GM19351 (cell line): Measurements from ENCODE around the gene CNTN5.

Source experiments
- ATAC-seq: cut with Tn5 transposase; IDR thresholded peaks from one replicate; pipeline ENCODE4 v1.9.1; 2021; ENCODE audit warnings: mild to moderate bottlenecking, moderate library complexity; ENCODE audit not compliant: unreplicated experiment

Gene CNTN5

DNA sequence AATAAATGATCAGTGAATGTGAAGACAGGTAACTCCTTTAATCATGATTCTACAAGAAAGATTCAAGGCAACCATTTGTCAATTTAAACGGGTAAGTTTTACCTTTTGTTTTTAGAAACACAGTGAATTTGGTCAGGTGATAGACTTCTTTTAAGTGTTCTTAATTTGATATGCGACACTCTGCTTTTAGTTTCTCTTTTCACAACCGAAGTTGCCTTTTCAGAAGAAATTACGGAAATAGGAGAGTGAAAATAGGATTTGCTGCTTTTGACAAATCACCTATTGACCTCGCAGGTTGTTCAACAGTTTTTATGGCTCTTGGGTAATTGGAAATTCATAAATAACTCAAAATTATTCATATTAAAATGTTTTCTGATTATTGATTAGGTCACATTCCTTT is 142.1 kb downstream of the CNTN5 start:
- no peak for ATAC-seq

DNA sequence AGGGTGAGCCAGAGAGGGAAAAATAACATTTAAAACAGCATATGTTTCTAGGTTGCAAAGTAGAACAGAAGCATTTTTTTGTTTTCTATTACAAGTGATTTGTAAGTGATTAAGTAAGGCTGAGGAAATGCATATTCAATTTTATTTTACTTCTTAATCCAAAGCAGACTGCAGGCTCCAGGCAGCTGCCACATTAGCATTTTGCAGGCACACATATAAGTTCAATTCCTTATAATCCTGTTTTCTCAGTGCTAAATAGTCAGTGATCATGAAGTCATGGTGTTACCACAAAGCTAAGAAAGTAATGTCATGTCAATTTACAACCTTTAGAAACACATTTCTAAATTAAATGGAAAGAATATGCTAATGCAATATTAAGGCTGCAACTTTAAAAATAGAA is 149.8 kb downstream of the CNTN5 start:
- no peak for ATAC-seq

DNA sequence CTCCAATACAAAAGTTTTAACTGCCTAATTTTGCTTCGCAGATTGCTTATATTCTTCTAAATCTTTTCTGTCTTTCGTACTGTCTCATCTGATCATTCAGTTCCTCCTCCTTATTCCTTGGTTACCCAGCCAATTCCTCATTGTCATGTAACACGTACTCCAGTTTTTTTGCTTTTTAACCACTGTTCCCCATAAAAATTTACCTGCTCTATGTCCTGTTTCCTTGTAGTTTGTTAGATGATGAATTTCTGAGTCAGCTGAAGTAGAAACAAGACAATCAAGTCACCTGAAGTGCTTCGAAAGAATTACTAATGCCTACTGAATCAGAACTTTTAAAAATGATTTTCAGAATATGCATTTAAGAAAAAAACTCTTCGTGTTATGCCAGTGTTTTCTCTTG is 150.6 kb downstream of the CNTN5 start:
- no peak for ATAC-seq

DNA sequence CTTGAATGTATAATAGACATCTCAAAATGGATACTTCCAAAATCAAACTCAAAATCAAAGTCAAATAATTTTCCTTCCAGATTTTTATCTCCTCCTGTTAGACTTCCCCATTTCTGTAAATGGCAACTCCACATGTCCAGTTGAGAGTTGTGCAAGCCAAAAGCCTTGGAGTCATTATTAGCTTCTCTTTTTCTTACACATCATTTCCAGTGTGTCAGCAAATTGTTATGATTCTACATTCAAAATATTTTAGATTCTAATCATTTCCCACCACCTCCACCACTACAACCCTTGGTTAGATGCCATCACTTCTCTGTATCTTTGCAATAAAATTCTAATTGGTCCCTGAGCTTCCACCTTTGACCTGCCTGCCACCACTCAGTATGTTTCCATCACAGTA is 155.7 kb downstream of the CNTN5 start:
- no peak for ATAC-seq

DNA sequence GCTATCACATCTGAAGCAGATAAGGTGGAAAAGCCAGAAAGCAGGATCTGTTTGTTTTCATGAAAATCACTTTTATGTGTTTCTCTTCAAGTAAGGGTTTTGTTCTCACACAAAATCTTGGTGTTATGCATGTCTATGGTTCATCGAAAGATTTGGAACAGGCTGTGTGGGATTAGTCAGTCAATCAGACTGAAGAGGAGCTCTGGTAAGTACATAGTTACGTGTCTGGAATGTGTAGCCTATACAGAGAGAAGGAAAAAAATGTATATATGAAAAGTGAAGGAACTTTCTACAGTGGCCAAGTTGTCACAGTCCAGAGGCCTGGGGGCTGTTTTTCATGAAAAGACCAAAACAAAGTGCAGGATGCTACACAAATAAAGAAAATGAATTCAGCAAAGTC is 156.7 kb downstream of the CNTN5 start:
- no peak for ATAC-seq

GRCh38 chr11:99184146-99184545 is 163.4 kb downstream of the CNTN5 start:
- ATAC-seq: no peak

GRCh38 chr11:99188221-99188620 is 167.5 kb downstream of the CNTN5 start:
- no peak for ATAC-seq

DNA sequence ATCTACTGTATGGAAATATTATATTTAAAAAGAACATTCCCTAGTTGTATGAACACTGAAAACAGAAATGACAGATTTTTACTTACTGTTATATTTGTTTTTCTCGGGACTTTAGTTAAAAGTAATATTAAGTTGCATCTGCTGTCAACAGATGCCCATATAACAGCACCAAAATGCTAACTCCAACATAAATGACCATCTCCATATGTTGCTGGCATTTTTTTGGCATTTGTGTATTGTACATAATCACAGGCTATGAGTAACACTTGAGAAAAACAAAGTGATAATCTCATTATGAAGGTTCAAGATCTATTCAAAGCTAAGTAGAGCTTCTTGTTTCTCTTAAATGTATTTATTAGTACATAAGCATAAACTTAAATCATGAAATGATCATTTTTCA is 172.0 kb downstream of the CNTN5 start:
- ATAC-seq: no peak

DNA sequence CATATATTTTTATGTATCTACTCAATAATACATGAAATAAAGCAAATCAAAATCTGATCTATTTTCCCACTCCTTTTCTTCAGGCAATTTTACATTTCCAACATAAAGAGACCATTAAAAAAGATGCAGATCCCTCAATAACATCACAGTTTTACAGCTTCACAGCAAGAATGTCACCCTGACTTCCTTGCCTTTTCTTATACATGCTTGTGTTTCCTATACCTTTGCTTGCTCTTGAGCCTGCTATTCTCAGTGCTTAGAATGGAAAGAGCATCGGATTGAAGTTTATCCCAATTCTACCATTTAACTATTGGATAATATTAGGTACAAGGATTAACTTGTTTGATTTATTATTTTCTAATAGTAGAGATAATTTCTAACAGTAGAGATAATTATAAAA is 176.7 kb downstream of the CNTN5 start:
- ATAC-seq: no peak

- no peak for ATAC-seq
Measured at GRCh38 chr11:99198215-99198614, 177.5 kb downstream of the CNTN5 start.

GRCh38 chr11:99199341-99199740 is 178.6 kb downstream of the CNTN5 start:
- no peak for ATAC-seq

DNA sequence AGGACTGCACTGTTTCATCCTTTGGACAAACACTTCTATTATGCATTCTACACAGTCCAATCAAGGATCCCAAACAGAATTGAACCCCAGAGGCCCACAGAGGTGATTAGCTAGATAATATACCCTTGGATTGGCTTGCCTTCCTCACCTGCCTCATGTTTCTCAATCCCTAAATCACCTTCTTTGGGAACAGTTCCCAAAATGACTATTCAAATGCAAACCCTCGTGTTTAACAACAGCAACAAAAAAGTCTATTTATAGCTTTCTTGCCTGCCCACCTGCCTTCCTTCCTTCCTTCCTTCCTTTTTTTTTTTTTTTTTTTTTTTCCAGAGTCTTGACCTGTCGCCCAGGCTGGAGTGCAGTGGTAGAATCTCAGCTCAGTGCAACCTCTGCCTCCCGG is 180.0 kb downstream of the CNTN5 start:
- no peak for ATAC-seq

- no peak for ATAC-seq
Measured at GRCh38 chr11:99208813-99209212, 188.1 kb downstream of the CNTN5 start.

DNA sequence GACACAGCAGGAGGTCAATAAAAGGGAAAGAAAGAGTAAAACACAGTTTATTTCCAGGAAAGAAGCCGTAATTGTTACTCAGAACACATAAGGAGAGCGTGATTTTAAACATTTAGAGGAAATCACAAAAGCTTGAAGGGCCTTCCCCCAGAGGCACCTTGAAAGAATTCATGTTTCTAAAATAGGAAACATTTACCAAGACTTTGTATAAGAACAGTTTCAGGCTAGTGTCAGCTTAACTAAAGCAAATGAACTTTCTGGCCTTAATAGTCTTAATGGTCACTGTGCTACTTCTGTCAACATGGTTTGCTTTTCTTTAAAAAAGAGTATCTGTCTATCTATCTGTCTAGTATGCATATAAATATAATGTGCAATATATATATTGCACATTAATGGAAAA is 208.8 kb downstream of the CNTN5 start:
- ATAC-seq: peak; percentile 54

DNA sequence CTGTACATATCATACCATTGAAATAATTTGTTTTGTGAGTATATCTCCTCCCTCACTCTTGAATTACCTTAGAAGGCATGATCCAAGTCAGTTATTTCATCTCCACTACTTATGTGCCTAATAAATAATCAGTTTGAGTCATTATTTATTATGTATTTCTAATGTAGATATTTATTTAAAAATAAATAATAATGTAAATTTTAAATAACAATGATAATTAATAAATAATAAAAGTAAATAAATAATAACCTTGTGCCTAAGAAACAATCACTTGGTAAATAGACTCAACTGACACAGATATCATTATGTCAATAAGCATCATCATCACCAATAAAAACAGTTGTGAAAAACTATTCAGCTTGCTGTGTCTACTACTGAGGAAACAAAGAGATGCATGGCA is 213.8 kb downstream of the CNTN5 start:
- no peak for ATAC-seq

DNA sequence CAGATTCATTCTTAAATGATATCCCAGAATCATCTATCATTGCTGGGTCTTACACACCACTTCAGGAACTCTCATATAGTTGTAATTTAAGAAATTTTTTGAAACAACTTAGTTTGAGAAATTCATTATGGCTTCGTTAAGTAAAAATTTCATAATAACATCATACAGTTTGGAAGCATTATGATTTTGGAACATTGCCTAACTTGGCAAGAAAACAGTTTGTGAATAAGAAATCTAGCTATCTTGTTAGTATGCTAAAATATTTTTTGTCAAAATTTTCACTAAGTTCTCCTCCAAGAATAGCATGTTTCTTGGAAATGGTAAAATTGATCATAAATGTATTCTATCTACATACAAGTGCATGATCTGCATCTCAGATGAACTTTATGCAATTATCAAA is 217.7 kb downstream of the CNTN5 start:
- ATAC-seq: no peak

DNA sequence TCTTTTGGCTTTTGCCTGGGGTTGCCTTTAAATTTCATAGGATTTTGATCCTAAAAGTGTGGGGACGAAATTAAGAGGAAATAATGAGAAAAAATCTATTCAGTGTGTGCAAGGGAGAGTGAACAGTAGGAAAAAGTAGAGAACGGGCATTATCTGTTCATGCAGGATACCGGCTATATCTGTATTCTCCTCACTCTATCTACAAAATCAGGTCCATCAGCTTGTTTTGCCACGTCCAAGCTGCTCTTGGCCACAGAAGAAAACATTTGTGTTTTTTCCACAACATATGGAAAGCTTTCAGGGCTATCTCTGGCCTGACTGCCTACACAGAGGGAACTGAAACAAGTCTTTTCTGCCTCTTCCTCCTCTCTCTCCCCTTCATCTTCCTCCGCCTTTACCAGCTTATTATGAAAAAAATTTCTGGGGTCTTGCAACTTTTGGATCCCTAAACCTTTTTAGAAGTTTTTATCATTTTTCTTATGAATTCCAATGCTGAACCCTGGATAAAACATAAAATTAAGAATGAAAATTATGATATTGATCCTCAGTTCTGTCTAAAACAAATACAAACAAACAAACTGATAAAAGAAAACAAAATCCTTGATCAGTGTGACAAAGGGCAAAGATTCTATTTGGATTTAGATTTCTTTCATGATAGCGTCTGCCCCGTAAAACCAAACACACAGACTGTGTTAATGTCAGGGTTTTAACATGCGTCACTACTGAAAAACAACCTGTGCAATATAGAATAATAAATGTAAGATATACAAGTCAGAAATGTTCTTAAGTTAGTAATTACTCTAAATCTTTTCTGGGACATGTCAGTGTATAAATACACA is 219.7 kb downstream of the CNTN5 start:
- ATAC-seq: no peak

GRCh38 chr11:99241066-99241465 is 220.3 kb downstream of the CNTN5 start:
- ATAC-seq: no peak

GRCh38 chr11:99244613-99245012 is 223.9 kb downstream of the CNTN5 start:
- no peak for ATAC-seq

GRCh38 chr11:99246199-99246598 is 225.4 kb downstream of the CNTN5 start:
- ATAC-seq: no peak

GRCh38 chr11:99256614-99257013 is 235.9 kb downstream of the CNTN5 start:
- no peak for ATAC-seq

GRCh38 chr11:99257131-99257530 is 236.4 kb downstream of the CNTN5 start:
- ATAC-seq: no peak

DNA sequence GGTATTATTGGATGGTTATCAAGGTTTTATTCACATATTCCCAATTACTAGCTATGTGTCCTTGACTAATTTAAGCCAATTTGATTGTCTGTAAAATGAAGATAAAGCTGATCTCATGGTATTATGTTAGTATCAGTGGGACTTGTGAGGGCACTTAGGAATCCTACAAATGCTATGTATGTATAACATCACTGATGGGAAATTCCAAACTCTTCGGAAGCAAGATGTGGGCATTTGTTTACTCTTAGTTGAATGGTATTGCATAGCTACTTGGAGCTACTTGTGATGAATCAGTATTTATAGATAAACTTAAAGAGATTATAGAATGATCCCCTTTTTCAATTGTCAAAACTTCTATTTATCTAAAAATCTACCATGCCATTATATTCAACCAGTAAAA is 239.9 kb downstream of the CNTN5 start:
- no peak for ATAC-seq
